ENCODE data around the gene TTC34. TPM values are rescaled to one million over a fixed set of nuclear protein-coding genes. Genes with fewer than 3 reads are reported as not detected.

TTC34 gene
- polyA plus RNA-seq, 1 experiment: 0.11 TPM

- POLR2A ChIA-PET: no interaction called here
- DNase-seq (ENCODE audit: low read depth): no peak
- TF ChIP-seq CTCF (IDR thresholded peaks at IDR 0.05; ENCODE audit: insufficient read depth, low read depth, low read length): no peak
- H3K4me3 ChIP-seq (ENCODE audit: low read depth, low read length): no peak overlapping the region
- no peaks in the 10 kb centered on the region for H3K36me3 ChIP-seq (ENCODE audit: control insufficient read depth, insufficient read depth, low read length)
- H3K27me3 ChIP-seq (ENCODE audit: control insufficient read depth, insufficient read depth, low read length): peaks cover 7% of the 10 kb centered on the region
- CTCF ChIA-PET: no interaction called here
These were observed 176.7 kb downstream of the TTC34 start for GRCh38 chr1:2624735-2625300.

GRCh38 chr1:2623571-2624337 is 177.7 kb downstream of the TTC34 start:
- no peaks in the 10 kb centered on the region for H3K36me3 ChIP-seq (ENCODE audit: control insufficient read depth, insufficient read depth, low read length)
- DNase-seq (ENCODE audit: low read depth): no peak
- H3K27me3 ChIP-seq (ENCODE audit: control insufficient read depth, insufficient read depth, low read length): peaks cover 6% of the 10 kb centered on the region
- POLR2A ChIA-PET: no interaction called here
- CTCF ChIA-PET: no interaction called here
- no peak overlapping the region for H3K4me3 ChIP-seq (ENCODE audit: low read depth, low read length)
- no peak for TF ChIP-seq CTCF (IDR thresholded peaks at IDR 0.05; ENCODE audit: insufficient read depth, low read depth, low read length)

GRCh38 chr1:2617971-2618470 is 183.5 kb downstream of the TTC34 start:
- ChIA-PET POLR2A (no interaction called here), CTCF (no interaction called here)
- H3K36me3 ChIP-seq (ENCODE audit: control insufficient read depth, insufficient read depth, low read length): no peaks in the 10 kb centered on the region
- no peak overlapping the region for H3K4me3 ChIP-seq (ENCODE audit: low read depth, low read length)
- TF ChIP-seq CTCF (IDR thresholded peaks at IDR 0.05; ENCODE audit: insufficient read depth, low read depth, low read length): no peak
- H3K27me3 ChIP-seq (ENCODE audit: control insufficient read depth, insufficient read depth, low read length): no peaks in the 10 kb centered on the region; the same call in 1 of the 2 replicates
- no peak for DNase-seq (ENCODE audit: low read depth)

- POLR2A ChIA-PET: no interaction called here
These were observed 187.3 kb downstream of the TTC34 start for GRCh38 chr1:2614145-2614544.

More at GRCh38 chr1:2614145-2614544, 187.3 kb downstream of the TTC34 start:
- Histone ChIP-seq H3K27me3 (ENCODE audit: control insufficient read depth, insufficient read depth, low read length) (no peaks in the 10 kb centered on the region), H3K4me3 (ENCODE audit: low read depth, low read length) (no peak overlapping the region), H3K36me3 (ENCODE audit: control insufficient read depth, insufficient read depth, low read length) (no peaks in the 10 kb centered on the region)
- CTCF ChIA-PET: no interaction called here
- DNase-seq (ENCODE audit: low read depth): no peak
- no peak for TF ChIP-seq CTCF (IDR thresholded peaks at IDR 0.05; ENCODE audit: insufficient read depth, low read depth, low read length)
